Fibroblast of villous mesenchyme (primary cell): ENCODE data around the gene SSBP3. TPM values are rescaled to one million over a fixed set of nuclear protein-coding genes. Genes with fewer than 3 reads are reported as not detected.

ENCODE experiments used
- DNase-seq: peaks from one replicate; pipeline ENCODE4 v3.0.0-alpha.2; 2010; ENCODE audit warnings: low read depth
- H3K4me3 ChIP-seq: 2 replicates; pipeline ENCODE4 v1.5.1; 2011; ENCODE audit warnings: low read depth, mild to moderate bottlenecking, low read length
- CTCF ChIP-seq: IDR thresholded peaks from 2 replicates; pipeline ENCODE4 v1.5.1; 2012; ENCODE audit warnings: low read depth, mild to moderate bottlenecking, low read length; ENCODE audit not compliant: insufficient read depth
- total RNA-seq: library from RNA; depleted of rRNA; stranded (reverse); fragments of >200 nt; gene quantifications from 2 replicates; pipeline ENCODE4 v1.2.3, GENCODE V29; 2012

The SSBP3 gene
- total RNA-seq, 1 donor = 15.1 TPM

GRCh38 chr1:54190526-54190925 lies 215.7 kb downstream of the SSBP3 start:
- no peak for DNase-seq
- no peak for TF ChIP-seq CTCF
- H3K4me3 ChIP-seq = no peak overlapping the region

- DNase-seq = no peak
- no peak for TF ChIP-seq CTCF
- H3K4me3 ChIP-seq = no peak overlapping the region
Observed at GRCh38 chr1:54188291-54188690, 217.9 kb downstream of the SSBP3 start.

GRCh38 chr1:54186056-54186455 lies 220.1 kb downstream of the SSBP3 start:
- no peak for TF ChIP-seq CTCF
- H3K4me3 ChIP-seq = no peak overlapping the region

GRCh38 chr1:54180701-54181360 lies 225.4 kb downstream of the SSBP3 start:
- no peak overlapping the region for H3K4me3 ChIP-seq
- no peak for DNase-seq
- TF ChIP-seq CTCF = no peak

More at GRCh38 chr1:54186056-54186455, 220.1 kb downstream of the SSBP3 start:
- DNase-seq = no peak

- TF ChIP-seq CTCF = no peak
- DNase-seq = no peak
- H3K4me3 ChIP-seq = no peak overlapping the region
Observed at GRCh38 chr1:54178296-54179070, 227.7 kb downstream of the SSBP3 start.

GRCh38 chr1:54177726-54178125 lies 228.5 kb downstream of the SSBP3 start:
- TF ChIP-seq CTCF = no peak
- no peak for DNase-seq
- H3K4me3 ChIP-seq = no peak overlapping the region
